Measurements from ENCODE around the gene ATP6V1D. TPM values are rescaled to one million over a fixed set of nuclear protein-coding genes. Genes with fewer than 3 reads are reported as not detected.
"Not testable (repeated sequence)": the region's sequence is repeated elsewhere in the genome, so short reads cannot be mapped to it uniquely, and the experiment has no call there.

ATP6V1D gene
- 10 to 100 TPM; 39.7 to 40.9 TPM for total RNA-seq

DNA sequence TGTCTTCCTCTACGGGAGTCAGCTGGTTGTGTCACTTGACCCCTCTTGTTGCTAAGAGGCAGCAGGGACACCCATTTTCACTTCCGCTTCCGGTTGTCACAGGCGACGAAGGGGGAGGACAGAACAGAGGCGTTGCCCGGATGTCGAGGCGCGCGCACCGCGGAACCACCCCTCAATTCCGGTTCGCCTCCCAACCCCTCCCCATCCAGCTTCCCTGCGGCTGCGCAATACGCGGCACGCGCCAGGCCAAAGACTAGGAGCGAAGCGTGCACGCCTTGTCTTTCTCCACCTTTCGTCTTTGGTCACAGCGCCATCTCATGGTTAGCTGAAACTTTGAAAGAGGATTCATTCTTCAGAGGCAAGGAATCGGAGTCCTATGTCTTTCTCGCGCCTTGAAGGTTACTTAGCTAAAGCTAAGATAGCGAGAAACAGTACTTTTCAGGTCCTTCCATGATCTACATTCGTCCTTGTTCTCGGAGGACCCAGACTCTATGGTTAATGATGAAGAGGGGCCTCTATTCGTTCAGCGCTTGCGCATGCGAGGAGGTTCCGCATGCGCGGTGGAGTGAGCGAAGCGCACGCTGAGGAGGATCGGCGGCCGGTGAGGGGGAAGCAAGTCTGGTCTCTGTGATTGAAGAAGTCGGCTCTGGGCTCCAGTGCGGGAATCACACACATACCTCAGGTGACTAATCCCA lies at the start of gene ATP6V1D, which contains the start of gene EIF2S1:
ATP6V1D (minus strand) TSS at position 30 of the 695 bp plus-strand sequence. CDS start 106 bp downstream, outside the sequence.
EIF2S1 (plus strand) TSS at position 554 of the 695 bp plus-strand sequence. CDS start 4,440 bp downstream, outside the sequence.
- peaks cover 44% of the 10 kb centered on the region for H3K4me1 ChIP-seq
- DNase-seq: peak; percentile 99
- H3K27me3 ChIP-seq: no peaks in the 10 kb centered on the region
- 0% methylated on average over 35 to 47 of the region's 47 CpGs for WGBS, 2 donors
- ATAC-seq: peak; percentile 97
- peak within 1 kb of the TSS; percentile 73 to 89 for H3K4me3 ChIP-seq
- peak within 1 kb of the TSS; percentile 86 to 96 (median 92) for H3K27ac ChIP-seq
- intact Hi-C loops (cut with DNase I): no loop called here
- TF ChIP-seq, protein P1, sequence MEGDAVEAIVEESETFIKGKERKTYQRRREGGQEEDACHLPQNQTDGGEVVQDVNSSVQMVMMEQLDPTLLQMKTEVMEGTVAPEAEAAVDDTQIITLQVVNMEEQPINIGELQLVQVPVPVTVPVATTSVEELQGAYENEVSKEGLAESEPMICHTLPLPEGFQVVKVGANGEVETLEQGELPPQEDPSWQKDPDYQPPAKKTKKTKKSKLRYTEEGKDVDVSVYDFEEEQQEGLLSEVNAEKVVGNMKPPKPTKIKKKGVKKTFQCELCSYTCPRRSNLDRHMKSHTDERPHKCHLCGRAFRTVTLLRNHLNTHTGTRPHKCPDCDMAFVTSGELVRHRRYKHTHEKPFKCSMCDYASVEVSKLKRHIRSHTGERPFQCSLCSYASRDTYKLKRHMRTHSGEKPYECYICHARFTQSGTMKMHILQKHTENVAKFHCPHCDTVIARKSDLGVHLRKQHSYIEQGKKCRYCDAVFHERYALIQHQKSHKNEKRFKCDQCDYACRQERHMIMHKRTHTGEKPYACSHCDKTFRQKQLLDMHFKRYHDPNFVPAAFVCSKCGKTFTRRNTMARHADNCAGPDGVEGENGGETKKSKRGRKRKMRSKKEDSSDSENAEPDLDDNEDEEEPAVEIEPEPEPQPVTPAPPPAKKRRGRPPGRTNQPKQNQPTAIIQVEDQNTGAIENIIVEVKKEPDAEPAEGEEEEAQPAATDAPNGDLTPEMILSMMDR (IDR thresholded peaks at IDR 0.05): peak; percentile 79 to 100 (median 98)
- TF ChIP-seq POLR2A (IDR thresholded peaks at IDR 0.05): peak; percentile 52 to 87 (median 85)
- no peaks in the 10 kb centered on the region for H3K9me3 ChIP-seq
- no peaks in the 10 kb centered on the region for H3K36me3 ChIP-seq (replicated peaks in 1 of 2; ENCODE audit: insufficient read depth in 1 of 2, low read depth in 2 of 2)

DNA sequence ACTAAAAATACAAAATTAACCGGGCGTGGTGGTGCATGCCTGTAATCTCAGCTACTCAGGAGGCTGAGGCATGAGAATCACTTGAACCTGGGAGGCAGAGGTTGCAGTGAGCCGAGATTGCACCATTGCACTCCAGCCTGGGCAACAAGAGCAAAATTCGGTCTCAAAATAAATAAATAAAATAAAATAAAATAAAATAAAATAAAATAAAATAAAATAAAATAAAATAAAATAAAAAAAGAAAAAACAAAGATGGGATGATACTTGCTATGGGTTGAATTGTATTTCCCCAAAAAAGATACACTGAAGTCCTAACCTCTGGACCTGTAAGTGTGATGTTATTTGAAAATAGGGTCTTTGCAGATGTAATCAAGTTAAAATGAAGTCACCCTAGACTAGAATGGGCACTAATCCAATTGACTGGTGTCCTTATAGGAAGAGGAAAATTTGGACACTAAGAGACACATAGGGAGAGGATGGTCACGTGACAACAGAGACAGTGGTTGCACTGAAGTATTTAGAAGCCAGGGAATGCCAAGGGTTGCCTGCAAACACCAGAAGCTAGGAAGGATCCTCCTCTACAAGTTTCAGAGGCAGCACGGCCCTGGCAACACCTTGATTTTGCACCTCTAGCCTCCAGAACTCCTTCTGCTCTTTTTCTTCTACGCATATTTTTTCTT lies 48.7 kb upstream of the ATP6V1D start:
- ATAC-seq; intact Hi-C loops (cut with DNase I); H3K36me3 ChIP-seq (replicated peaks in 1 of 2; ENCODE audit: insufficient read depth in 1 of 2, low read depth in 2 of 2); H3K9me3 ChIP-seq; H3K4me3 ChIP-seq; DNase-seq; H3K27ac ChIP-seq; H3K27me3 ChIP-seq: not testable (repeated sequence)
- WGBS, 2 donors: 87 to 89% methylated on average over 7 of the region's 7 CpGs
- peaks cover 17% of the 10 kb centered on the region for H3K4me1 ChIP-seq

DNA sequence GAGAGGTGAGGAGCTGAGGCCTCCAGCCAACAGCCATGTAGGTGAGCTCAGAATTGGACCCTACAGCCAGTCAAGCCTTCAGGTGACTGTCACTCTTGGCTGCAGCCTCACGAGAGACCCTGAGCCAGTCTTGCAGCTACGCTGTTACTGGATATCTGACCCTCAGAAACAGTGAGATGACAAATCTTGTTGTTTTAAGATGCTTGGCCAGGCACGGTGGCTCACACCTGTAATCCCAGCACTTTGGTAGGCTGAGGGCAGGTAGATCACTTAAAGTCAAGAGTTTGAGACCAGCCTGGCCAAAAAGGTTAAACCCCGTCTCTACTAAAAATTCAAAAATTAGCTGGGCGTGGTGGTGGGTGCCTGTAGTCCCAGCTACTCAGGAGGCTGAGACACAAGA lies 46.2 kb upstream of the ATP6V1D start:
- H3K36me3 ChIP-seq (replicated peaks in 1 of 2; ENCODE audit: insufficient read depth in 1 of 2, low read depth in 2 of 2): no peaks in the 10 kb centered on the region
- no peak for DNase-seq

DNA sequence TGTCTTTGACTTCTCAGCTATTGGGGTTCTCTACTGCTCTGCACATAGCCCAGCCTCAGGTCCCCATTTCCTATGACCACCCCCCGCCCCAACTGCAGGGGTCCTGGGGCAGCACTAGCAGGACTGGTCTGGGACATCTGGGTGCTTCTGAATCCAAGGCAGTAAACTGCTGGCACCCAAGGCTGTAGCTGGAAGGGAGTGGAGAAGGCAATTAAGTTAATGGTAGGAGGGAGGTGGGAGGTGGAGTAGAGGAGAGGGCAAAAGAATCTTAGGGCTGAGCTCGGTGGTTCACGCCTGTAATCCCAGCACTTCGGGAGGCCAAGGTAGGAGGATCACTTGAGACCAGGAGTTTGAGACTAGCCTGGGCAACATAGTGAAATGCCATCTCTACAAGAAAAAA lies 40.8 kb upstream of the ATP6V1D start:
- no peak for ATAC-seq
- Histone ChIP-seq H3K27ac (no peak overlapping the region), H3K27me3 (no peaks in the 10 kb centered on the region), H3K4me3 (no peak overlapping the region), H3K4me1 (no peaks in the 10 kb centered on the region), H3K9me3 (no peaks in the 10 kb centered on the region), H3K36me3 (replicated peaks in 1 of 2; ENCODE audit: insufficient read depth in 1 of 2, low read depth in 2 of 2) (no peaks in the 10 kb centered on the region)
- intact Hi-C loops (cut with DNase I): no loop called here
- DNase-seq: no peak
- no peak for TF ChIP-seq POLR2A (IDR thresholded peaks at IDR 0.05)
- TF ChIP-seq, protein P1 (IDR thresholded peaks at IDR 0.05): no peak
- 85 to 89% methylated on average over 4 of the region's 4 CpGs for WGBS, 2 donors

More for the DNA sequence above, 46.2 kb upstream of the ATP6V1D start:
- Histone ChIP-seq H3K9me3 (no peaks in the 10 kb centered on the region), H3K4me1 (no peaks in the 10 kb centered on the region), H3K27me3 (no peaks in the 10 kb centered on the region), H3K27ac (no peak overlapping the region), H3K4me3 (no peak overlapping the region)
- ATAC-seq: no peak
- 93 to 96% methylated on average over 5 of the region's 5 CpGs for WGBS, 2 donors
- no peak for TF ChIP-seq POLR2A (IDR thresholded peaks at IDR 0.05)
- TF ChIP-seq, protein P1 (IDR thresholded peaks at IDR 0.05): no peak
- intact Hi-C loops (cut with DNase I): no loop called here

DNA sequence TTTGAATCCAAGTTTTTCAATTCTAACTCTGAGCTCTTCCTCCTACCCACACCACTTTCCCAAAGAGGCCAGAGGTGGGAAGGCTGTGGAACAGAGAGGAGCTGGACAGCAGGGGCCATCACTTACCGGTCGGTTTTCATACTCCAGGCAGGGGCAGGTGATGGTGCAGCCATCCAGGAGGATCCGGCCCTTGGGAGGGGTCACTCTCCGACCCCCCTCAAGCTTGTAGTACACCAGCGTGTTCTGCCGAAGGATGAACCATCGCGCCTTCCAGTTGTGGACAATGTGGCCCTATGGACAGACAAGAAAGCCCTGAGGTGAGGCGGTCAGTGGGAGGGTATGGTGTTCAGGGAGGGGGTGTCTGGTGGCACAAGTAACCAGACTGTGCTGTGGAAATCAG lies 37.9 kb upstream of the ATP6V1D start:
- Histone ChIP-seq H3K27ac (no peak overlapping the region), H3K4me1 (no peaks in the 10 kb centered on the region), H3K36me3 (replicated peaks in 1 of 2; ENCODE audit: insufficient read depth in 1 of 2, low read depth in 2 of 2) (no peaks in the 10 kb centered on the region), H3K4me3 (no peak overlapping the region), H3K27me3 (no peaks in the 10 kb centered on the region), H3K9me3 (no peaks in the 10 kb centered on the region)
- intact Hi-C loops (cut with DNase I): no loop called here
- ATAC-seq (no peak), DNase-seq (no peak)
- 89 to 93% methylated on average over 9 of the region's 9 CpGs for WGBS, 2 donors
- TF ChIP-seq POLR2A (IDR thresholded peaks at IDR 0.05): no peak
- TF ChIP-seq, protein P1 (IDR thresholded peaks at IDR 0.05): no peak
